ENCODE measurements around the gene ATP9B. TPM values are rescaled to one million over a fixed set of nuclear protein-coding genes. Genes with fewer than 3 reads are reported as not detected.

The ATP9B gene
- total RNA-seq, 1 donor from 2014 or later, result 27.3 TPM

- H3K4me1 Mint-ChIP-seq (ENCODE audit: unreplicated experiment), result no peaks in the 10 kb centered on the region
- DNase-seq (ENCODE audit: extremely low spot score, unreplicated experiment), result no peak
- H3K4me3 Mint-ChIP-seq (ENCODE audit: unreplicated experiment), result no peak overlapping the region
- no peaks in the 10 kb centered on the region for H3K27me3 Mint-ChIP-seq (ENCODE audit: unreplicated experiment)
- no peak overlapping the region for H3K27ac Mint-ChIP-seq (ENCODE audit: unreplicated experiment)
- TF ChIP-seq CTCF (IDR thresholded peaks at IDR 0.05), result no peak
- H3K36me3 Mint-ChIP-seq (ENCODE audit: unreplicated experiment), result peaks cover 22% of the 10 kb centered on the region
- H3K9me3 Mint-ChIP-seq (ENCODE audit: unreplicated experiment), result no peaks in the 10 kb centered on the region
These were observed 54.8 kb downstream of the ATP9B start for GRCh38 chr18:79123948-79124347.

GRCh38 chr18:79129120-79129519 is 59.9 kb downstream of the ATP9B start:
- DNase-seq (ENCODE audit: extremely low spot score, unreplicated experiment), result no peak
- no peaks in the 10 kb centered on the region for H3K9me3 Mint-ChIP-seq (ENCODE audit: unreplicated experiment)
- no peak overlapping the region for H3K4me3 Mint-ChIP-seq (ENCODE audit: unreplicated experiment)
- TF ChIP-seq CTCF (IDR thresholded peaks at IDR 0.05), result no peak
- H3K4me1 Mint-ChIP-seq (ENCODE audit: unreplicated experiment), result no peaks in the 10 kb centered on the region
- peaks cover 31% of the 10 kb centered on the region for H3K36me3 Mint-ChIP-seq (ENCODE audit: unreplicated experiment)
- no peak overlapping the region for H3K27ac Mint-ChIP-seq (ENCODE audit: unreplicated experiment)
- H3K27me3 Mint-ChIP-seq (ENCODE audit: unreplicated experiment), result no peaks in the 10 kb centered on the region

GRCh38 chr18:79133724-79134123 is 64.5 kb downstream of the ATP9B start:
- peaks cover 23% of the 10 kb centered on the region for H3K36me3 Mint-ChIP-seq (ENCODE audit: unreplicated experiment)
- no peak overlapping the region for H3K27ac Mint-ChIP-seq (ENCODE audit: unreplicated experiment)
- DNase-seq (ENCODE audit: extremely low spot score, unreplicated experiment), result no peak
- H3K27me3 Mint-ChIP-seq (ENCODE audit: unreplicated experiment), result no peaks in the 10 kb centered on the region
- no peak overlapping the region for H3K4me3 Mint-ChIP-seq (ENCODE audit: unreplicated experiment)
- TF ChIP-seq CTCF (IDR thresholded peaks at IDR 0.05), result no peak
- H3K4me1 Mint-ChIP-seq (ENCODE audit: unreplicated experiment), result no peaks in the 10 kb centered on the region
- no peaks in the 10 kb centered on the region for H3K9me3 Mint-ChIP-seq (ENCODE audit: unreplicated experiment)

- Mint-ChIP-seq H3K4me3 (ENCODE audit: unreplicated experiment) (no peak overlapping the region), H3K27ac (ENCODE audit: unreplicated experiment) (no peak overlapping the region), H3K27me3 (ENCODE audit: unreplicated experiment) (no peaks in the 10 kb centered on the region), H3K4me1 (ENCODE audit: unreplicated experiment) (no peaks in the 10 kb centered on the region), H3K36me3 (ENCODE audit: unreplicated experiment) (peaks cover 17% of the 10 kb centered on the region), H3K9me3 (ENCODE audit: unreplicated experiment) (no peaks in the 10 kb centered on the region)
- TF ChIP-seq CTCF (IDR thresholded peaks at IDR 0.05), result no peak
- DNase-seq (ENCODE audit: extremely low spot score, unreplicated experiment), result no peak
These were observed 66.7 kb downstream of the ATP9B start for GRCh38 chr18:79135924-79136323.

GRCh38 chr18:79136742-79137141 is 67.5 kb downstream of the ATP9B start:
- Mint-ChIP-seq H3K27ac (ENCODE audit: unreplicated experiment) (no peak overlapping the region), H3K9me3 (ENCODE audit: unreplicated experiment) (no peaks in the 10 kb centered on the region), H3K4me1 (ENCODE audit: unreplicated experiment) (no peaks in the 10 kb centered on the region), H3K36me3 (ENCODE audit: unreplicated experiment) (peaks cover 17% of the 10 kb centered on the region), H3K4me3 (ENCODE audit: unreplicated experiment) (no peak overlapping the region), H3K27me3 (ENCODE audit: unreplicated experiment) (no peaks in the 10 kb centered on the region)
- no peak for DNase-seq (ENCODE audit: extremely low spot score, unreplicated experiment)
- no peak for TF ChIP-seq CTCF (IDR thresholded peaks at IDR 0.05)
